Liver (tissue), 3 donors: Measurements from ENCODE around the gene OPN5.

ENCODE experiments used
- ATF3 ChIP-seq: IDR thresholded peaks from 2 replicates; pipeline ENCODE4 v1.6.1; 2016; ENCODE audit warnings: antibody characterized with exemption
- CTCF ChIP-seq: fragments of 150-350 bp; IDR thresholded peaks from 2 replicates; pipeline ENCODE4 v1.5.1; 2017; ENCODE audit warnings: improper control_type of control experiment, low read depth, low read length; ENCODE audit not compliant: missing input control
- FOXA1 ChIP-seq: IDR thresholded peaks from 2 replicates; pipeline ENCODE4 v1.6.1; 2016; ENCODE audit warnings: antibody characterized with exemption
- GABPA ChIP-seq, 2 donors: IDR thresholded peaks in 1 of 2; conservative IDR thresholded peaks in 1 of 2; 2 replicates each; pipeline ENCODE4 v1.6.1; 2016; ENCODE audit warnings: antibody characterized with exemption in 2 of 2, mild to moderate bottlenecking in 1 of 2, moderate library complexity in 1 of 2
- RAD21 ChIP-seq, 2 donors: IDR thresholded peaks; 2 replicates each; pipeline ENCODE4 v1.6.1; 2016; ENCODE audit warnings: antibody characterized with exemption in 2 of 2, mild to moderate bottlenecking in 2 of 2
- TAF1 ChIP-seq: conservative IDR thresholded peaks from 2 replicates; pipeline ENCODE4 v1.6.1; 2016; ENCODE audit warnings: antibody characterized with exemption, mild to moderate bottlenecking
- TF ChIP-seq, protein P1 (sequence below): IDR thresholded peaks from 2 replicates; pipeline ENCODE4 v1.6.1; 2016; ENCODE audit warnings: antibody characterized with exemption
- donor health status: healthy.
- donor health status: healthy.

DNA sequence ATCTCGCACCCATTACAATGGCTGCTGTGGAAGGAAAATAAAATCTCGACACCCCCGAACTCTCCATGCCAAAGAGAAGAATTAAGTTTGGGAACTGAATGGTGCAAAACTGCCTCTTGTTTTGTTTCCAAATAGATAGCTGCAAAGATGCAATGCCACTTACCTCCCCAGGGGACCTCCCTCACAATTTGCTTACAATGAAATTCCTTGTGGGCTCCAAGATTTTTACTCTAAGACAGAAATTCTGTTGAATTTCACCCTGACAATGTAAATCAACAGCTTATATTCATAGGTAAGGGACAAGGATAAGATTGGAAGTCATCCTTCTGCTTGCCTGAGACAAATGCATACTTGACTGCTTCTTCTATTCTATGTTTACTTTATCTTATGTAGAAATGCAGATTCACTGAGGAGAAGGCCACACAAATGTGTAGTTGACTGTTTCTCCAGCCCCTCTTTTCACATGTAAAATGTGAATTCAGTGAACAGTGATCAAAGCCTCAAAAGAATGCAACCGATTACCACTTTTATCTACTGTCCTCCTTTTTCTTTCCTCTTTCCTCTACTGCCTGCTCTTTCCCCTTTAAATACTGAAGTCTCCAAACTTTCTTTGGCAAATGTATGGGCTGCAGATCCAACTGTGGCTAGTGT is 46.9 kb upstream of the OPN5 start:
- TF ChIP-seq CTCF, result no peak
- TF ChIP-seq TAF1, result no peak
- no peak for TF ChIP-seq GABPA (IDR thresholded peaks at IDR 0.05 in 1 of 2, conservative IDR thresholded peaks at IDR 0.05 in 1 of 2)
- TF ChIP-seq ATF3, result no peak
- TF ChIP-seq FOXA1, result no peak
- TF ChIP-seq, protein P1, sequence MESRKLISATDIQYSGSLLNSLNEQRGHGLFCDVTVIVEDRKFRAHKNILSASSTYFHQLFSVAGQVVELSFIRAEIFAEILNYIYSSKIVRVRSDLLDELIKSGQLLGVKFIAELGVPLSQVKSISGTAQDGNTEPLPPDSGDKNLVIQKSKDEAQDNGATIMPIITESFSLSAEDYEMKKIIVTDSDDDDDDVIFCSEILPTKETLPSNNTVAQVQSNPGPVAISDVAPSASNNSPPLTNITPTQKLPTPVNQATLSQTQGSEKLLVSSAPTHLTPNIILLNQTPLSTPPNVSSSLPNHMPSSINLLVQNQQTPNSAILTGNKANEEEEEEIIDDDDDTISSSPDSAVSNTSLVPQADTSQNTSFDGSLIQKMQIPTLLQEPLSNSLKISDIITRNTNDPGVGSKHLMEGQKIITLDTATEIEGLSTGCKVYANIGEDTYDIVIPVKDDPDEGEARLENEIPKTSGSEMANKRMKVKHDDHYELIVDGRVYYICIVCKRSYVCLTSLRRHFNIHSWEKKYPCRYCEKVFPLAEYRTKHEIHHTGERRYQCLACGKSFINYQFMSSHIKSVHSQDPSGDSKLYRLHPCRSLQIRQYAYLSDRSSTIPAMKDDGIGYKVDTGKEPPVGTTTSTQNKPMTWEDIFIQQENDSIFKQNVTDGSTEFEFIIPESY, result no peak
- TF ChIP-seq RAD21 (IDR thresholded peaks at IDR 0.05), result no peak
